Liver (tissue), 3 donors: ENCODE data around the gene IL20.

ENCODE experiments used
- GABPA ChIP-seq, 2 donors: IDR thresholded peaks in 1 of 2; conservative IDR thresholded peaks in 1 of 2; 2 replicates each; pipeline ENCODE4 v1.6.1; 2016; ENCODE audit warnings: antibody characterized with exemption in 2 of 2, mild to moderate bottlenecking in 1 of 2, moderate library complexity in 1 of 2
- JUND ChIP-seq, 2 donors: IDR thresholded peaks; 2 replicates each; pipeline ENCODE4 v1.6.1; 2016; ENCODE audit warnings: antibody characterized with exemption in 2 of 2
- RAD21 ChIP-seq, 2 donors: IDR thresholded peaks; 2 replicates each; pipeline ENCODE4 v1.6.1; 2016; ENCODE audit warnings: antibody characterized with exemption in 2 of 2, mild to moderate bottlenecking in 2 of 2
- TAF1 ChIP-seq: conservative IDR thresholded peaks from 2 replicates; pipeline ENCODE4 v1.6.1; 2016; ENCODE audit warnings: antibody characterized with exemption, mild to moderate bottlenecking
- TF ChIP-seq, protein P1 (sequence below): fragments of 150-350 bp; IDR thresholded peaks from 2 replicates; pipeline ENCODE4 v1.5.1; 2017; ENCODE audit warnings: improper control_type of control experiment, low read depth, low read length; ENCODE audit not compliant: missing input control
- TF ChIP-seq, protein P2 (sequence below): IDR thresholded peaks from 2 replicates; pipeline ENCODE4 v1.6.1; 2016; ENCODE audit warnings: antibody characterized with exemption
- TF ChIP-seq, protein P3 (sequence below): IDR thresholded peaks from 2 replicates; pipeline ENCODE4 v1.6.1; 2016; ENCODE audit warnings: antibody characterized with exemption, mild to moderate bottlenecking
- donor health status: healthy.
- donor health status: healthy.

DNA sequence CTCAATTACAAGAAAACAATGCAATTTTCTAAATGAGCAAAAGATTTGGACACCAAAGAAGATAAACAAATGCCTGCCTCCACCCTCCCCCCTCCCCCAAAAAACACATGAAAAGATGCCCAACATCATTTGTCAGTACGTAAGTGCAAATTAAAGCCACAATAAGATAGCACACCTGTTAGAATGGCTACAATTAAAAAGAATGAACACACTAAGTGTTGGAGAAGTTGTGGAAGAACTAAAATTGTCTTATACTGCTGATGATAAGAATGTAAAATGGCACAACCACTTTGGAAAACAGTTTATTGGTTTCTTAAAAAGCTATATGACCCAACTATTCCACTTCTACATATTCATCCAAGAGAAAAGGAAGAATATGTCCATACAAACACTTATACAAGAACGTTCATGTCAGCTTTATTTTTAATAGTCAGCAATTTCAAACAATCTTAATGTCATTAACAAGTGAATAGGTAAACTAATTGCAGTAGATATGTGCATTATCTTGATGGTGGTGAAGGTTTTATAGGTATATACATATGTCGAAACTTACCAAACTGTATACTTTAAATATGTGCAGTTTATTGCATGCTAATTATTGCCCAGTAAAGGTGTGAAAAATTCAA is 10.4 kb downstream of the IL20 start:
- TF ChIP-seq, protein P1, sequence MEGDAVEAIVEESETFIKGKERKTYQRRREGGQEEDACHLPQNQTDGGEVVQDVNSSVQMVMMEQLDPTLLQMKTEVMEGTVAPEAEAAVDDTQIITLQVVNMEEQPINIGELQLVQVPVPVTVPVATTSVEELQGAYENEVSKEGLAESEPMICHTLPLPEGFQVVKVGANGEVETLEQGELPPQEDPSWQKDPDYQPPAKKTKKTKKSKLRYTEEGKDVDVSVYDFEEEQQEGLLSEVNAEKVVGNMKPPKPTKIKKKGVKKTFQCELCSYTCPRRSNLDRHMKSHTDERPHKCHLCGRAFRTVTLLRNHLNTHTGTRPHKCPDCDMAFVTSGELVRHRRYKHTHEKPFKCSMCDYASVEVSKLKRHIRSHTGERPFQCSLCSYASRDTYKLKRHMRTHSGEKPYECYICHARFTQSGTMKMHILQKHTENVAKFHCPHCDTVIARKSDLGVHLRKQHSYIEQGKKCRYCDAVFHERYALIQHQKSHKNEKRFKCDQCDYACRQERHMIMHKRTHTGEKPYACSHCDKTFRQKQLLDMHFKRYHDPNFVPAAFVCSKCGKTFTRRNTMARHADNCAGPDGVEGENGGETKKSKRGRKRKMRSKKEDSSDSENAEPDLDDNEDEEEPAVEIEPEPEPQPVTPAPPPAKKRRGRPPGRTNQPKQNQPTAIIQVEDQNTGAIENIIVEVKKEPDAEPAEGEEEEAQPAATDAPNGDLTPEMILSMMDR = no peak
- TF ChIP-seq GABPA (IDR thresholded peaks at IDR 0.05 in 1 of 2, conservative IDR thresholded peaks at IDR 0.05 in 1 of 2) (no peak), JUND (IDR thresholded peaks at IDR 0.05) (no peak), RAD21 (IDR thresholded peaks at IDR 0.05) (no peak), TAF1 (no peak)
- TF ChIP-seq, protein P2, sequence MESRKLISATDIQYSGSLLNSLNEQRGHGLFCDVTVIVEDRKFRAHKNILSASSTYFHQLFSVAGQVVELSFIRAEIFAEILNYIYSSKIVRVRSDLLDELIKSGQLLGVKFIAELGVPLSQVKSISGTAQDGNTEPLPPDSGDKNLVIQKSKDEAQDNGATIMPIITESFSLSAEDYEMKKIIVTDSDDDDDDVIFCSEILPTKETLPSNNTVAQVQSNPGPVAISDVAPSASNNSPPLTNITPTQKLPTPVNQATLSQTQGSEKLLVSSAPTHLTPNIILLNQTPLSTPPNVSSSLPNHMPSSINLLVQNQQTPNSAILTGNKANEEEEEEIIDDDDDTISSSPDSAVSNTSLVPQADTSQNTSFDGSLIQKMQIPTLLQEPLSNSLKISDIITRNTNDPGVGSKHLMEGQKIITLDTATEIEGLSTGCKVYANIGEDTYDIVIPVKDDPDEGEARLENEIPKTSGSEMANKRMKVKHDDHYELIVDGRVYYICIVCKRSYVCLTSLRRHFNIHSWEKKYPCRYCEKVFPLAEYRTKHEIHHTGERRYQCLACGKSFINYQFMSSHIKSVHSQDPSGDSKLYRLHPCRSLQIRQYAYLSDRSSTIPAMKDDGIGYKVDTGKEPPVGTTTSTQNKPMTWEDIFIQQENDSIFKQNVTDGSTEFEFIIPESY = no peak
- TF ChIP-seq, protein P3, sequence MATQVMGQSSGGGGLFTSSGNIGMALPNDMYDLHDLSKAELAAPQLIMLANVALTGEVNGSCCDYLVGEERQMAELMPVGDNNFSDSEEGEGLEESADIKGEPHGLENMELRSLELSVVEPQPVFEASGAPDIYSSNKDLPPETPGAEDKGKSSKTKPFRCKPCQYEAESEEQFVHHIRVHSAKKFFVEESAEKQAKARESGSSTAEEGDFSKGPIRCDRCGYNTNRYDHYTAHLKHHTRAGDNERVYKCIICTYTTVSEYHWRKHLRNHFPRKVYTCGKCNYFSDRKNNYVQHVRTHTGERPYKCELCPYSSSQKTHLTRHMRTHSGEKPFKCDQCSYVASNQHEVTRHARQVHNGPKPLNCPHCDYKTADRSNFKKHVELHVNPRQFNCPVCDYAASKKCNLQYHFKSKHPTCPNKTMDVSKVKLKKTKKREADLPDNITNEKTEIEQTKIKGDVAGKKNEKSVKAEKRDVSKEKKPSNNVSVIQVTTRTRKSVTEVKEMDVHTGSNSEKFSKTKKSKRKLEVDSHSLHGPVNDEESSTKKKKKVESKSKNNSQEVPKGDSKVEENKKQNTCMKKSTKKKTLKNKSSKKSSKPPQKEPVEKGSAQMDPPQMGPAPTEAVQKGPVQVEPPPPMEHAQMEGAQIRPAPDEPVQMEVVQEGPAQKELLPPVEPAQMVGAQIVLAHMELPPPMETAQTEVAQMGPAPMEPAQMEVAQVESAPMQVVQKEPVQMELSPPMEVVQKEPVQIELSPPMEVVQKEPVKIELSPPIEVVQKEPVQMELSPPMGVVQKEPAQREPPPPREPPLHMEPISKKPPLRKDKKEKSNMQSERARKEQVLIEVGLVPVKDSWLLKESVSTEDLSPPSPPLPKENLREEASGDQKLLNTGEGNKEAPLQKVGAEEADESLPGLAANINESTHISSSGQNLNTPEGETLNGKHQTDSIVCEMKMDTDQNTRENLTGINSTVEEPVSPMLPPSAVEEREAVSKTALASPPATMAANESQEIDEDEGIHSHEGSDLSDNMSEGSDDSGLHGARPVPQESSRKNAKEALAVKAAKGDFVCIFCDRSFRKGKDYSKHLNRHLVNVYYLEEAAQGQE = no peak
